Measurements from ENCODE around the gene CSAD.
"Not testable (repeated sequence)": the region's sequence is repeated elsewhere in the genome, so short reads cannot be mapped to it uniquely, and the experiment has no call there.

Gene CSAD

DNA sequence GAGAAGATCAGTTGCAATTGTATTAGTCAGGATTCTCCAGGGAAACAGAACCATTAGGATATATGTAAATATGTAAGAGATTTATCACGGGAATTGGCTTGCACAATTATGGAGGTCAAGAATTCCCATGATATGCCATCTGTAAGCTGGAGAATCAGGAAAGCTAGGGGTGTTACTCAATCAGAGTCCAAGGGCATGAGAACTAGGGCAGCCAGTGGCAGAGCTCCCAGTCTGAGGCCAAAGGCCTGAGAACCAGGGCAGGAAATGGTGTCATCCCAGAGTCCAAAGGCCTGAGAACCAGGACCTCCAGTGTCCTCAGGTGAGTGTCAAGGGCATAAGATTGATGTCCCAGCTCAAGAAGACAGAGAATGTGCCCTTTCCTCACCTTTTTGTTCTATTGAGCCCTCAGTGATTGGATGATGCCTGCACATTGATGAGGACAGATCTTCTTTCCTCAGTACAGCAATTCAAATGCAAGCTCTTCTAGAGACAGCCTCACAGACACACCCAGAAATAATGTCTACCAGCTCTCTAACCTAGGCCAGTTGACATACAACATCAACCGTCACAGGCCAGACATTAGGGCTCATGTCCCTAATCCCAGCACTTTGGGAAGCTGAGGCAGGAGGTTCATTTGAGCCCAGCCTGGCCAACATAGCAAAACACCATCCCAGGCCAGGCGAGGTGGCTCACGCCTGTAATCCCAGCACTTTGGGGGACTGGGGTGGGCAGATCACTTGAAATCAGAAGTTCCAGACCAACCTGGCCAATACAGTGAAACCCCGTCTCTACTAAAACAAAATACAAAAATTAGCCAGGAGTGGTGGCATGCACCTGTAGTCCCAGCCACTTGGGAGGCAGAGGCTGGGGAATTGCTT is 35.1 kb downstream of the CSAD start:
- DNase-seq (ENCODE audit: low read depth): no peak

DNA sequence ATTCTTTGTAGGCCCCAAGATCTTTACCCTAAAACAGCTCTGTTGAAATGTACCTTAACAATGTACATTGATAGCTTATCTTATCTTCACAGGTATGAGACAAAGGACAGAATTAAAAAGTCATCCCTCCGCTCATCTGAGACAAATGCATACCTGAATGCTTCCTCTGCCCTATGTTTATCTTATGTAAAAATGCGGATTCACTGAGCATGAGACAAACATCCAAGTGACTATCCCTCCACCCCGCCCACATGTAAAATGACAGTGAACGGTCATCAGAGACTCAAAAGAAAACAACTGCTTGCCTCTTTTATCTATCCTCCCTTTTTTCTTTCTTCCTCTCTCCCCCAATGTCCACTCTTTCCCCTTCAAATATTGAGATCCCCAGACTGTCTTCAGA is 37.4 kb downstream of the CSAD start:
- DNase-seq (ENCODE audit: low read depth): no peak

DNA sequence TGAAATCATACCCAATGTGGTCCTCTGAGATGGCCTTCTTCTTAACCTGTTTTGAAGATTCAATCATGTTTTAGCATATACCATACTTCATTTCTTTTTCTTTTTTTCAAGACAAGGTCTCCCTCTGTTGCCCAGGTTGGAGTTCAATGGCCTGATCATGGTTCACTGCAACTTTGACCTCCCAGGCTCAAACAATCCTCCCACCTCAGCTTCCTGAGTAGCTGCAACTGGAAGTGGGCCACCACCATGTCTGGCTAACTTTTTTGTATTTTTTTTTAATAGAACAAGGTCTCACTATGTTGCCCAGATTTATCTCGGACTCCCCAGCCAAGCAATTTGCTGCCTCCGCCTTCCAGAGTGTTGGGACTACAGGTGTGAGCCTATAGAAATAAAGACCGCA is 47.0 kb downstream of the CSAD start:
- no peak for DNase-seq (ENCODE audit: low read depth)

DNA sequence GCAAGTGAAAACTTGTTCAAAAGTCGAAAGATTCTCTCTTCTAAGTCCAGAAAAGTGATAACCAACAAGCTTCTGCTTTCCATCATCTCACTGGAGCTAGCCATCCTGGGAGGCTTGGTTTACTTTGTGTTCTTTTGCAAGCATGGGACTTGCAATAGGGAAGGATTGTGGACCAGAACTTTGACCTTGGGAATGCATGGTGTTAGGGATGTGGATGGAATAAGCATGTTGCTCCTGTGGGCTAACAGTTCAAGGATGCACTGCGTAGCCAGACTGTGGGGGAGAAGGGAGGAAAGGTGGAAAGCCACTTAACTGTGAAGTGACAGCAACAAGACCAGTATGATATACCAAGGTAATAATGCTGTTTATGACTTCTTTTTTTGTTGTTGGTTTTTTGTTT is 48.9 kb downstream of the CSAD start:
- DNase-seq (ENCODE audit: low read depth): no peak

DNA sequence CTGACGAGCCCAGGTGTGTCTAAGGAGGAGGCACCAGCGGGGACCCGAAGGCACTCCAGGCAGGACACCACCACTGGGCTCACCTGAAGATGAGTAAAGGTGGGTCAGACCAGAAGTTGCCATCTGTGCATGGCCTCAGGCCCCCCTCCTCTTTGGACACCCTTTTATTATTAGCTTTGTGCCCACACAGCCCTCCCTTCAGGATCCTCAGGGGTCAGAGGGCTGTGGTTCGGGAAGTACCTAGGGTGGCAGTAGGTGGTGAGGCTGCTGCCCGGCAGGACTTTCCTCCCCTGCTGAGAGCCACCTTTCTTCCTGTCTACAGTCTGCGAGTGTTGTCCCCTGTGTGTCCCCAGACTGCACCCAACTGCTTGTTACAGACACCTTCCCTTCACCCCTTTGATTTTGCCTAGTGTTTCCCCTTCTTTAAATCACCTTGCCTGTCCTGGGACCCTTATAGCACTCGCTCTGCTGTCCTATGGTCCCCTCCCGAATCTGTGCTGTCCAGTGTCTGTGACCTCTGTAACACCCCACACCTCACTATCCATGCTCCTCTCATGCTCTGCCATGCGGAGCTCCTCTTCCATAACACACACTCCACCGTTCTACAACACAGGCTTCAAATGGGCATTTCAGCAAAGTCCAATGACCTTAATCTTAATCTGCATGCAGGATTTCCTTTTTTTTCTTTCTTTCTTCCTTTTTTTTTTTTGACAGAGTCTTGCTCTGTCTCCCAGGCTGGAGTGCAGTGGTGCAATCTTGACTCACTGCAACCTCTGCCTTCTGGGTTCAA is 51.8 kb downstream of the CSAD start:
- DNase-seq (ENCODE audit: low read depth): no peak

GRCh38 chr12:53127169-53127568 is 53.6 kb downstream of the CSAD start:
- DNase-seq (ENCODE audit: low read depth): no peak

DNA sequence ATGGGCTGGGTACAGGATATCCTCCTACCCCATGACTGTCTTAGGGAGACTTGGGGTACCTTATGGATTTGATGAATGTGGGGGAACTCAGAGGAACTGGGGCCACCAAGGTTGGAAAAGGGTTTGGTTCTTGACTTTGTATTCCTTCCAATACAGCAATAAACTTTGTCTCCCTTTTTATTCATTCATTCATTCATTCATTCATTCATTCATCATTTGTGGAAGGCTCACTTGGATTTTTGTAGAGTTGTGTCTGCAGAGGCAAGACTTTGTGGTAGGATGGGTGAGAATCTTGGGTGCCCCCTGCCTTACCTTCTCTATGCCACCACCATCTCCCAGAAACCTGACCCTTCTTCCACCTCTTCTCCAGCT is 56.4 kb downstream of the CSAD start:
- no peak for DNase-seq (ENCODE audit: low read depth)

DNA sequence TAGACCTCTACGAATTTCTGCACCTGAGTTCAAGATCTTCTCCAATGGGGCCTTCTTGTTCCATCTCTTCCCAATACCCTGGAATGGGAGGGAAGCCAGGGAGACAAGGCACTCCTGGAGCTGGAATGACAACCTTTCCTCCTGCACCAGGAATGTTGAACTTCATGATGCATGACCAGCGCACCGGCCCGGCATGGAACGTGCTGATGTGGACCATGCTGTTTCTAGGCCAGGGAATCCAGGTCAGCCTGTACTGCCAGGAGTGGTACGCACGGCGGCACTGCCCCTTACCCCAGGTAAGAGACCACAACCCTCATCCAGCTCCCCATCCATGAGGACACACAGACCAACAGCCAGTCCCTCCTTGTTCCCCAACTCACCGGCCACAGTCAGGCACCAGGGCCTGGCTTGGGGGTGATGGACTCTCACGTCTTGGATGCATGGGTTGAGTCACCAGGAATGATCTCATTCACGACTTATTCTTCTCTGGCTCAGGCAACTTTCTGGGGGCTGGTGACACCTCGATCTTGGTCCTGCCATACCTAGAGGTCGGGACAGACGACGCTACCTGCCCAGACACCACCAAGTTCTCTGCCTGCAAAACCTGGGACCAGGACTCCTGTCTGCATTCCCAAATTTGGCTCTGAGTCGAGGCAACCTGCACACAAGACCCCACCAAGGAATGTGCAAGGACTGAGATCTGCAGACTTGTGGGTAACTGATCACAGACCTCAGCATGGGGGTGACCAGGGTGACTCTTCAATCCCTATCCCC is 57.0 kb downstream of the CSAD start:
- DNase-seq (ENCODE audit: low read depth): no peak

- no peak for DNase-seq (ENCODE audit: low read depth)
Measured at GRCh38 chr12:53122961-53123468, 57.7 kb downstream of the CSAD start.

GRCh38 chr12:53120685-53121525 is 59.8 kb downstream of the CSAD start:
- no peak for DNase-seq (ENCODE audit: low read depth)

GRCh38 chr12:53118751-53119300 is 61.9 kb downstream of the CSAD start:
- DNase-seq (ENCODE audit: low read depth): no peak

GRCh38 chr12:53115891-53116648 is 64.7 kb downstream of the CSAD start:
- no peak for DNase-seq (ENCODE audit: low read depth)

- no peak for DNase-seq (ENCODE audit: low read depth)
Measured at GRCh38 chr12:53115112-53115890, 65.4 kb downstream of the CSAD start.

- DNase-seq (ENCODE audit: low read depth): no peak
Measured at GRCh38 chr12:53113951-53114350, 66.8 kb downstream of the CSAD start.

GRCh38 chr12:53113136-53113705 is 67.5 kb downstream of the CSAD start:
- DNase-seq (ENCODE audit: low read depth): no peak

DNA sequence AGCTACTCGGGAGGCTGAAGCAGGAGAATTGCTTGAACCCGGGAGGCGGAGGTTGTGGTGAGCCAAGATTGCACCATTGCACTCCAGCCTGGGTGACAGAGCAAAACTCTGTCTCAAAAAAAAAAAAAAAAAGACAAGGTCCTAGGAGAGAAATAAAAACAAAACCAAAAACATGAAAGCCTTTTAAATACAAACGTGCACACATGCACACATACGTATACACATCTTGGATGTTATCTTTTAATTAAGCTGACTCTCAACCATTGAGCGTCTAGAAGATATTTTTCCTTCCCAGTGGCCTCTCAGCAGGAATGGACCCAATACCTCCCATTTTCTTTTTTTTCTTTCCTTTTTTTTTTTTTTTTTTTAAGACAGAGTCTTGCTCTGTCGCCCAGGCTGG is 68.3 kb downstream of the CSAD start:
- DNase-seq (ENCODE audit: low read depth): not testable (repeated sequence)
